Measurements from ENCODE around the gene ASIC2. TPM values are rescaled to one million over a fixed set of nuclear protein-coding genes. Genes with fewer than 3 reads are reported as not detected.

ASIC2 gene
- total RNA-seq, 1 experiment from 2014 or later: not detected

- TF ChIP-seq CTCF (IDR thresholded peaks at IDR 0.05; ENCODE audit: insufficient read depth in 1 of 2, low read depth in 1 of 2, low read length in 1 of 2, severe bottlenecking in 1 of 2, unreplicated experiment in 1 of 2): no peak
- no peaks in the 10 kb centered on the region for H3K9me3 ChIP-seq
- no TSS peak for BruUV-seq (replicated peaks)
- CTCF ChIA-PET: no interaction called here
- Mint-ChIP-seq H3K9me3 (ENCODE audit: unreplicated experiment) (peaks cover 13% of the 10 kb centered on the region), H3K36me3 (ENCODE audit: insufficient read depth, unreplicated experiment) (no peaks in the 10 kb centered on the region), H3K27me3 (ENCODE audit: insufficient read depth, unreplicated experiment) (peaks cover 20% of the 10 kb centered on the region), H3K27ac (ENCODE audit: unreplicated experiment) (no peak overlapping the region), H3K4me1 (ENCODE audit: low read depth, unreplicated experiment) (no peaks in the 10 kb centered on the region), H3K4me3 (ENCODE audit: unreplicated experiment) (no peak overlapping the region)
- intact Hi-C loops (cut with micrococcal nuclease; ENCODE audit: unreplicated experiment): no loop called here
- no peaks in the 10 kb centered on the region for H3K4me1 ChIP-seq
- POLR2A ChIA-PET: no interaction called here
- H3K4me3 ChIP-seq (ENCODE audit: low read depth, low read length): no peak overlapping the region
- DNase-seq: no peak
- no peaks in the 10 kb centered on the region for H3K36me3 ChIP-seq (ENCODE audit: control insufficient read depth, insufficient read depth, low read length)
- H3K27me3 ChIP-seq (replicated peaks; ENCODE audit: control insufficient read depth, insufficient read depth, low read length): peaks cover 1% of the 10 kb centered on the region
These were observed 187.2 kb downstream of the ASIC2 start for GRCh38 chr17:33105911-33106310.

GRCh38 chr17:33099906-33100305, 193.2 kb downstream of the ASIC2 start:
- POLR2A ChIA-PET: no interaction called here
- DNase-seq: no peak
- no peaks in the 10 kb centered on the region for H3K9me3 Mint-ChIP-seq (ENCODE audit: unreplicated experiment)
- no peak for TF ChIP-seq CTCF (IDR thresholded peaks at IDR 0.05; ENCODE audit: insufficient read depth in 1 of 2, low read depth in 1 of 2, low read length in 1 of 2, severe bottlenecking in 1 of 2, unreplicated experiment in 1 of 2)
- no TSS peak for BruUV-seq (replicated peaks)
- Histone ChIP-seq H3K9me3 (no peaks in the 10 kb centered on the region), H3K4me1 (no peaks in the 10 kb centered on the region), H3K36me3 (ENCODE audit: control insufficient read depth, insufficient read depth, low read length) (no peaks in the 10 kb centered on the region), H3K27me3 (replicated peaks; ENCODE audit: control insufficient read depth, insufficient read depth, low read length) (peaks cover 3% of the 10 kb centered on the region; the same call in 1 of the 2 replicates), H3K4me3 (ENCODE audit: low read depth, low read length) (no peak overlapping the region)
- H3K27ac Mint-ChIP-seq (ENCODE audit: unreplicated experiment): no peak overlapping the region
- H3K4me3 Mint-ChIP-seq (ENCODE audit: unreplicated experiment): no peak overlapping the region
- no peaks in the 10 kb centered on the region for H3K4me1 Mint-ChIP-seq (ENCODE audit: low read depth, unreplicated experiment)
- intact Hi-C loops (cut with micrococcal nuclease; ENCODE audit: unreplicated experiment): no loop called here
- CTCF ChIA-PET: no interaction called here
- H3K27me3 Mint-ChIP-seq (ENCODE audit: insufficient read depth, unreplicated experiment): peaks cover 24% of the 10 kb centered on the region
- H3K36me3 Mint-ChIP-seq (ENCODE audit: insufficient read depth, unreplicated experiment): no peaks in the 10 kb centered on the region

GRCh38 chr17:33099252-33099651, 193.8 kb downstream of the ASIC2 start:
- Histone ChIP-seq H3K9me3 (no peaks in the 10 kb centered on the region), H3K27me3 (replicated peaks; ENCODE audit: control insufficient read depth, insufficient read depth, low read length) (peaks cover 3% of the 10 kb centered on the region; the same call in 1 of the 2 replicates), H3K36me3 (ENCODE audit: control insufficient read depth, insufficient read depth, low read length) (no peaks in the 10 kb centered on the region), H3K4me1 (no peaks in the 10 kb centered on the region), H3K4me3 (ENCODE audit: low read depth, low read length) (no peak overlapping the region)
- H3K4me1 Mint-ChIP-seq (ENCODE audit: low read depth, unreplicated experiment): no peaks in the 10 kb centered on the region
- no peaks in the 10 kb centered on the region for H3K9me3 Mint-ChIP-seq (ENCODE audit: unreplicated experiment)
- H3K4me3 Mint-ChIP-seq (ENCODE audit: unreplicated experiment): no peak overlapping the region
- DNase-seq: no peak
- no peak overlapping the region for H3K27ac Mint-ChIP-seq (ENCODE audit: unreplicated experiment)
- H3K27me3 Mint-ChIP-seq (ENCODE audit: insufficient read depth, unreplicated experiment): peaks cover 26% of the 10 kb centered on the region
- ChIA-PET POLR2A (no interaction called here), CTCF (no interaction called here)
- no peaks in the 10 kb centered on the region for H3K36me3 Mint-ChIP-seq (ENCODE audit: insufficient read depth, unreplicated experiment)
- intact Hi-C loops (cut with micrococcal nuclease; ENCODE audit: unreplicated experiment): no loop called here
- TF ChIP-seq CTCF (IDR thresholded peaks at IDR 0.05; ENCODE audit: insufficient read depth in 1 of 2, low read depth in 1 of 2, low read length in 1 of 2, severe bottlenecking in 1 of 2, unreplicated experiment in 1 of 2): no peak
- no TSS peak for BruUV-seq (replicated peaks)

Data from Caco-2 (cell line).